Keratinocyte (primary cell): ENCODE results near the gene NEURL3.

Experiments
- EZH2 ChIP-seq: IDR thresholded peaks from one replicate; pipeline ENCODE4 v1.6.1; 2012; ENCODE audit warnings: inconsistent platforms, mild to moderate bottlenecking, low read length, moderate library complexity
- TF ChIP-seq, protein P1 (sequence below), 3 experiments: IDR thresholded peaks in 1 of 3; conservative IDR thresholded peaks in 1 of 3; optimal IDR thresholded peaks in 1 of 3; 2 replicates in 2 of 3; 3 replicates in 1 of 3; pipeline versions ENCODE3 to v1.5.1; 2011; ENCODE audit warnings: low read length in 3 of 3, mild to moderate bottlenecking in 3 of 3, moderate library complexity in 2 of 3, control low read depth in 1 of 3, inconsistent platforms in 1 of 3; ENCODE audit not compliant: insufficient read depth in 2 of 3; ENCODE audit errors: extremely low read depth in 1 of 3

DNA sequence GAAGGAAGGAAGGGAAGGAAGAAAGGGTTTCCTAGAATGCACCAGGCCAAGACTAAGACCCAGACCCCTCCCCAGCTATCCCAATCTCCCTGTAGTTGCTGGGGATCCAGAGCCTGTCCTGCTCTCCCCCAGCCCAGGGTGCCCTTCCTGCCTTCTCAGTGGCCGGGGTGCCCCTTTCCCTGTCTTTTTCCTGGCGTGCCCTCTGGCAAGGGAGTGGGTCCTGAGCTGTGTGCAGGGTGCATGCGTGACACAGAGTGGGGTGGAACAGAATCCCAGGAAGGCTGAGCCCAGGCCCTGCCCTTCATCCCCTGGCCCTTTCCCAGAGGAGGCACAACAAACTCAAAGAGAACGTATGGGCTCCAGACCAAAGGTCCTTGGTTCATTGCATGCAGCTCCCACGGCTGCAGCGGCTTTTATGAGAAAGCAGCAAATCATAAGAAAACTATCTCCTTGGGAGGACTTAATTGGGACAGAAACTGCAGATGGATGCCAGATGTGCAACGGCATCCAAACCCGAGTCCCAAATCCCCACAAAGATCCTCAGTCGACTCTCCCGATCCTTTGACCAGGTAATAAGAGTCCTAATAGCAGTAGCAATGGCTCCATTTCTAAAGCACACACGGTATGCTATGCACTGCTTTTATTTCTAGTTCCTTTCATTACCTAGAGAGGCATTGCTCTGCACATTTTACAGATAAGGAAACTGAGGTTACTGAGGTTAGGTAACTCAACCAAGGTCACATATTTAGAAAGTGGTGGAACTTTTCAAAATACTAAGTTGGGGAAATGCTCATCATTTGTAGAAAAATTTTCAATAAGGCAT, 18.7 kb upstream of the NEURL3 start:
- TF ChIP-seq, protein P1, sequence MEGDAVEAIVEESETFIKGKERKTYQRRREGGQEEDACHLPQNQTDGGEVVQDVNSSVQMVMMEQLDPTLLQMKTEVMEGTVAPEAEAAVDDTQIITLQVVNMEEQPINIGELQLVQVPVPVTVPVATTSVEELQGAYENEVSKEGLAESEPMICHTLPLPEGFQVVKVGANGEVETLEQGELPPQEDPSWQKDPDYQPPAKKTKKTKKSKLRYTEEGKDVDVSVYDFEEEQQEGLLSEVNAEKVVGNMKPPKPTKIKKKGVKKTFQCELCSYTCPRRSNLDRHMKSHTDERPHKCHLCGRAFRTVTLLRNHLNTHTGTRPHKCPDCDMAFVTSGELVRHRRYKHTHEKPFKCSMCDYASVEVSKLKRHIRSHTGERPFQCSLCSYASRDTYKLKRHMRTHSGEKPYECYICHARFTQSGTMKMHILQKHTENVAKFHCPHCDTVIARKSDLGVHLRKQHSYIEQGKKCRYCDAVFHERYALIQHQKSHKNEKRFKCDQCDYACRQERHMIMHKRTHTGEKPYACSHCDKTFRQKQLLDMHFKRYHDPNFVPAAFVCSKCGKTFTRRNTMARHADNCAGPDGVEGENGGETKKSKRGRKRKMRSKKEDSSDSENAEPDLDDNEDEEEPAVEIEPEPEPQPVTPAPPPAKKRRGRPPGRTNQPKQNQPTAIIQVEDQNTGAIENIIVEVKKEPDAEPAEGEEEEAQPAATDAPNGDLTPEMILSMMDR (optimal IDR thresholded peaks at IDR 0.05 in 1 of 3, IDR thresholded peaks at IDR 0.05 in 1 of 3, conservative IDR thresholded peaks at IDR 0.05 in 1 of 3; ENCODE audit: extremely low read depth in 1 of 3, insufficient read depth in 2 of 3, low read length in 3 of 3), result no peak
- TF ChIP-seq EZH2, result no peak
